Smooth muscle cell (in vitro differentiated cells): ENCODE data around the gene MYH7. TPM values are rescaled to one million over a fixed set of nuclear protein-coding genes. Genes with fewer than 3 reads are reported as not detected.

ENCODE experiments used
- DNase-seq: peaks from one replicate; lab custom pipeline; 2025; ENCODE audit not compliant: unreplicated experiment; lab: John Stamatoyannopoulos, UW
- H2AFZ ChIP-seq: fragments of 200-600 bp; sonication (generic); 2 replicates; pipeline ENCODE4 v1.6.0; 2016; ENCODE audit warnings: antibody characterized with exemption, low read depth, mild to moderate bottlenecking
- H3F3A ChIP-seq: fragments of 200-600 bp; sonication (generic); 2 replicates; pipeline ENCODE4 v1.6.0; 2017; ENCODE audit warnings: antibody characterized with exemption, low read depth
- H3K27ac ChIP-seq: fragments of 200-600 bp; sonication (generic); 2 replicates; pipeline ENCODE4 v1.5.1; 2016; ENCODE audit warnings: low read depth, mild to moderate bottlenecking
- H3K27me3 ChIP-seq: fragments of 200-600 bp; sonication (generic); 2 replicates; pipeline ENCODE4 v1.6.1; 2016; ENCODE audit warnings: low read depth, mild to moderate bottlenecking
- H3K36me3 ChIP-seq: fragments of 200-600 bp; sonication (generic); 2 replicates; pipeline ENCODE4 v1.5.1; 2016; ENCODE audit warnings: low read depth
- H3K4me1 ChIP-seq: fragments of 200-600 bp; sonication (generic); 2 replicates; pipeline ENCODE4 v1.5.1; 2016; ENCODE audit warnings: low read depth
- H3K4me2 ChIP-seq: fragments of 200-600 bp; sonication (generic); 2 replicates; pipeline ENCODE4 v1.6.0; 2016; ENCODE audit warnings: mild to moderate bottlenecking
- H3K4me3 ChIP-seq: fragments of 200-600 bp; sonication (generic); 2 replicates; pipeline ENCODE4 v1.5.1; 2016; ENCODE audit warnings: mild to moderate bottlenecking
- H3K79me2 ChIP-seq: fragments of 200-600 bp; sonication (generic); 2 replicates; pipeline ENCODE4 v1.6.0; 2016; ENCODE audit warnings: low read depth, mild to moderate bottlenecking
- H3K9ac ChIP-seq: fragments of 200-600 bp; sonication (generic); 2 replicates; pipeline ENCODE4 v1.6.0; 2016; ENCODE audit warnings: low read depth
- H3K9me3 ChIP-seq: fragments of 200-600 bp; sonication (generic); replicated peaks from 2 replicates; pipeline ENCODE4 v1.5.1; 2016; ENCODE audit warnings: low read depth
- H4K20me1 ChIP-seq: fragments of 200-600 bp; sonication (generic); 2 replicates; pipeline ENCODE4 v1.6.0; 2016; ENCODE audit warnings: low read depth
- CTCF ChIP-seq: fragments of 200-600 bp; sonication (generic); IDR thresholded peaks from 2 replicates; pipeline ENCODE4 v1.5.1; 2017; ENCODE audit warnings: borderline replicate concordance, mild to moderate bottlenecking, antibody characterized with exemption; ENCODE audit not compliant: insufficient read depth, poor library complexity, severe bottlenecking
- WGBS: methylation state at CpG from one replicate; pipeline ENCODE4 v1.1.7; 2016; ENCODE audit warnings: low lambda C conversion rate; 5-methylcytosine and 5-hydroxymethylcytosine counted together
- polyA plus RNA-seq: library from polyadenylated mRNA; unstranded; fragments of >200 nt; fragmentation: Nextera tagmentation; extraction: Ambion mirVana; gene quantifications from 2 replicates; pipeline ENCODE4 v1.2.1, GENCODE V29; 2016
- total RNA-seq: library from RNA; depleted of rRNA; stranded (reverse); fragments of >200 nt; gene quantifications from 2 replicates; pipeline ENCODE4 v1.2.3, GENCODE V29; 2014

Gene MYH7
- total RNA-seq (not detected in 2 replicates), polyA plus RNA-seq (0.02 TPM in 1 of 2 replicates, not detected in the other)

- no peaks in the 10 kb centered on the region for H3K36me3 ChIP-seq
- H3K4me1 ChIP-seq, result peaks cover 38% of the 10 kb centered on the region
- no peaks in the 10 kb centered on the region for H4K20me1 ChIP-seq
- WGBS, result 76% methylated on average over 10 of the region's 10 CpGs
- no peak within 1 kb of the TSS for H3K9ac ChIP-seq
- no peak for DNase-seq
- no peak within 1 kb of the TSS for H3K4me2 ChIP-seq
- no peaks in the 10 kb centered on the region for H3F3A ChIP-seq
- H3K79me2 ChIP-seq, result no peaks in the 10 kb centered on the region
- no peak for TF ChIP-seq CTCF
- no peaks in the 10 kb centered on the region for H3K9me3 ChIP-seq
- no peak within 1 kb of the TSS for H2AFZ ChIP-seq
- H3K27ac ChIP-seq, result no peak within 1 kb of the TSS
- no peaks in the 10 kb centered on the region for H3K27me3 ChIP-seq
- no peak within 1 kb of the TSS for H3K4me3 ChIP-seq
These were observed at the start of gene MYH7 for GRCh38 chr14:23435543-23436326. Gene MYH7 (minus strand): TSS chr14:23435660. CDS start chr14:23433732, 1,928 bp downstream.

- H4K20me1 ChIP-seq, result peaks cover 42% of the 10 kb centered on the region
- no peaks in the 10 kb centered on the region for H3K27me3 ChIP-seq
- TF ChIP-seq CTCF, result peak; percentile 28
- no peaks in the 10 kb centered on the region for H3K9me3 ChIP-seq
- no peak overlapping the region for H3K4me2 ChIP-seq
- 40% methylated on average over 9 of the region's 9 CpGs for WGBS
- no peak overlapping the region for H3K4me3 ChIP-seq
- H2AFZ ChIP-seq, result no peak overlapping the region
- H3K4me1 ChIP-seq, result peaks cover 20% of the 10 kb centered on the region
- no peaks in the 10 kb centered on the region for H3K79me2 ChIP-seq
- H3F3A ChIP-seq, result no peaks in the 10 kb centered on the region
- no peak overlapping the region for H3K9ac ChIP-seq
- no peak for DNase-seq
- no peak overlapping the region for H3K27ac ChIP-seq
- H3K36me3 ChIP-seq, result no peaks in the 10 kb centered on the region
These were observed 47.9 kb upstream of the MYH7 start for GRCh38 chr14:23483236-23483854.

- Histone ChIP-seq H3K27me3 (no peaks in the 10 kb centered on the region), H3K79me2 (no peaks in the 10 kb centered on the region), H3K27ac (no peak overlapping the region), H3K9ac (no peak overlapping the region), H4K20me1 (peaks cover 42% of the 10 kb centered on the region), H3K4me1 (peaks cover 20% of the 10 kb centered on the region), H3K4me2 (no peak overlapping the region), H3K4me3 (no peak overlapping the region), H3K36me3 (no peaks in the 10 kb centered on the region), H2AFZ (no peak overlapping the region), H3F3A (no peaks in the 10 kb centered on the region), H3K9me3 (no peaks in the 10 kb centered on the region)
- no peak for TF ChIP-seq CTCF
- DNase-seq, result no peak
These were observed 47.3 kb upstream of the MYH7 start for GRCh38 chr14:23482823-23483148.
